NCI-H146 treated with DMSO at 0.1 percent for 48 hours (cell line): ENCODE measurements around the gene CEMIP.

Experiments used
- DNase-seq: peaks from one replicate; lab custom pipeline; 2025; ENCODE audit not compliant: unreplicated experiment; lab: John Stamatoyannopoulos, UW

Gene CEMIP

DNA sequence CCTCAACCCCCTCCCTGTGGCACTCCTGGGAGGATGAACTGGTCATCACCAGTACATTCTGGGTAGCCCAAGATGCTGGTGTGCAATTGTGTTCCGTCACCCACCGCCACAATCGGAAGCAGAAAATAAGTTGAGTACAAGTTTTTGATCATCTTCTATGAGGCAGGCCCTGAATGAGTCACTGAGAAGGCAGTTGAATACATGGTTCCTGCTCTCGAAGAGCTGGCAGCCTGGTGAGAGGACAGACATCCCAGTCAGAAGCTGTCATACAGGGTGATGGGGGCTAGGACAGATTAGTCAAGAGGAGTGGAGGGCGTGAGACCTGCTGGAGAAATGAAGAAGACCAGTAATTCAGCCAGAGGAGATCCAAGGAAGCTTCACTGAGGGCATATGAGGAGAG, 6.2 kb downstream of the CEMIP start:
- no peak for DNase-seq

- no peak for DNase-seq
Measured at GRCh38 chr15:80785811-80786354, 6.7 kb downstream of the CEMIP start.

GRCh38 chr15:80787316-80787715, 8.1 kb downstream of the CEMIP start:
- DNase-seq, result no peak

- no peak for DNase-seq
Measured at GRCh38 chr15:80788536-80788935, 9.4 kb downstream of the CEMIP start.

GRCh38 chr15:80789296-80789695, 10.1 kb downstream of the CEMIP start:
- DNase-seq, result no peak

- DNase-seq, result no peak
Measured at GRCh38 chr15:80789796-80790195, 10.6 kb downstream of the CEMIP start.

DNA sequence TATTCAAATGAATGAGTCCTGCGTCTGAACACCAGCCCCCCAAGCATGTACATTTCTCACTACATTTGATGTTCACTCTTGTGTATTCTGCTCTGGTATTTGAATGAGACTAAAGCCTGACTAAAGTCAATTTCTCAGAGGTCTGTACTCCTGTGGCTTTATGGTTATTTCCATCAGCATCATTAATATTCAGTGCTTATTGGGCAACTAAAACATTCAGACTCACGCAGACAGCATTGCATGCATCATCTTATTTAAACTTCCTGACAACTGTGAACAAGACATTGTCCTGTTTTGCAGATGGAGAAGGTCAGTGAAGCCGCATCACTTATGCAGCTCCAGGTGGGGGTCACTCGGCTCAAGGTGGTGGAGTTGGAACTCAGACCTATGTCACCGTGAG, 11.1 kb downstream of the CEMIP start:
- DNase-seq, result no peak

DNA sequence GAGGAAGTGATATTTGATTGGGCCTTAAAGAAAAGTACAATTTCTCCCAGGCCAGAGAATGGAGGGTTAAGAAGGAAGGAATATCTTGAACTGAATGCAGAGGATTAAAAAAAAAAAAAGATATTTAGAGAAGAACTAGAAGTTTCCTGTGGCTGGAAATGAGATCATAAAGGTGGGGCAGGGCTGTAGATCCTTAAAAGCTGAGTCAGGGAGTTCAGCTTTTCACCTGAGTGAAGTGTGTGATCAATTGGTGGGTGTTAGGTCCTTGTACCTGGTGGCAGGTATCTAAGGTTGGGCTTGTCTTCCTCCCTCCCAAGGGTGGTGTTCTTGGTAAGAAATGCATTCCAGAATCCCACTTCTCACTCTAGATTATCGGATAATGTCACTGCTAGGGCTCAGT, 11.8 kb downstream of the CEMIP start:
- no peak for DNase-seq

DNA sequence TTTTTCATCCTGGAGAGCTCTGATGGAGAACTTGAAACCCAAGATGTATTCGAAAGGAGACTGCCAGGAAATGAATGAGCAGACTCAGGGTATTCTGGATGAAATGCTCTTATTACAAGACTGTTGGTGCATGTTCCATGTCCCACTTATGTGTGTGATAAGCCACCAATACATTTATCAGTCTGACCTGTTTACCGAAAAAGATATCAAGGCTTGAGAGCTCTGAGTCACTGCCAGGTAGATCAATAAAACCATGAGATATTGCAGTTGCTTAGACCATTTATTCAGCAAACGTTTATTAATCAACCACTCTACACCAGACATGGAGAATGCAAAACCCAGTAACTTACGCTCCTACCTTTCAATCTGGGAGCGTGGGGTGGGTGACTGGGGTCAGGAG, 17.2 kb downstream of the CEMIP start:
- no peak for DNase-seq

GRCh38 chr15:80798911-80799310, 19.7 kb downstream of the CEMIP start:
- no peak for DNase-seq

DNA sequence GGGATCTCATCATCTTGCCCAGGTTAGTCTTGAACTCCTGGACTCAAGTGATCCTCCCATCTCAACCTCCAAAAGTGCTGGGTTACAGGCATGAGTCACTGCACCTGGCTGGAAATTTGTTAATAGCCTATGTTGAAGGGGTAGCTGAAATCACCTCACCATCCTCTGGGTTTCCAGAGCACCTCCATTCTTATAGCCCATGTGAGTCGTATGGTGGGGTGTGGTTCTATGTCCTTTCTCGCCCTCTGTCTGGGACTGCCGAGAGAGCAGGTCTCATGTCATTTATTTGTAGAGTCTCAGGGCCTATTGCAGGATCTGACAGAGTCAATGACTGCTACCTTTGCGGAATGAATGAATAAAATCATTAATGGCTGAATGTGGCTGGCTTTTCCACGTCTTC, 20.9 kb downstream of the CEMIP start:
- no peak for DNase-seq

DNA sequence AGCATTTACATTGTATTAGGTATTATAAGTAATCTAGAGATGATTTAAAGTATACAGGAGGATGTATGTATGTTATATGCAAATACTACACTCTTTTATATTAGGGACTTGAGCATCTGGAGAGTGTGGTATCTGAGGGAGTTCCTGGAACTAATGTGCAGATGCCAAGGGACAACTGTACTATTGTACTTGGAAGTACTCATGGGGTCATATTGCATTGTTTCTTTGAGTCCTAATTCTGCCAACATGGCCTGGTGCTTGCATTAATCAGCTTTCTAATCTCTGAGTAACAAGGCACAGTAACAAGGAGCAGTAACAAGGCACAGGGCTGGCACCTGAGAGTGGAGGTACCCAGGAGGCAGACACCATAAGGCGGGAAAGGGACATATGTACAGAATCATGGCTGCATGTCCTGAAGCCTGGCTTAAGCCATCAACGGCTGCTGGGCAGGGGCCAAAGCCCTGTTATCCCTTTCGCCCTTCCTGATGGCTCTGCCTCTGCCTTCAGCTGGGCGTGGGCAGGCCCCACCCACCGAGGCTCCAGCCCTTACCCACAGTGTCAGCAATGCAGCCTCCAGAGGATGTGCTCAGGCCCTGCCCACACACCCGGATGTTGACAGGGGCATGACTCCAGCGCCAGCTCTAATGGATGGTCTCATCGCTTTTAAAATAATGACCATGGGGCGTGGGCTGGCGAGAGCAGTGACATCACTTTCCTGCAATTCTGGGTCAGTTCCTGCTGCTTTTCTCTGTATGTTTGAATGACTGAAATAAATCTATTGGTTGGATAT, 22.9 kb downstream of the CEMIP start:
- DNase-seq, result no peak

GRCh38 chr15:80803580-80804525, 24.7 kb downstream of the CEMIP start:
- DNase-seq, result no peak

GRCh38 chr15:80804970-80805495, 25.9 kb downstream of the CEMIP start:
- peak; percentile 65 for DNase-seq

DNA sequence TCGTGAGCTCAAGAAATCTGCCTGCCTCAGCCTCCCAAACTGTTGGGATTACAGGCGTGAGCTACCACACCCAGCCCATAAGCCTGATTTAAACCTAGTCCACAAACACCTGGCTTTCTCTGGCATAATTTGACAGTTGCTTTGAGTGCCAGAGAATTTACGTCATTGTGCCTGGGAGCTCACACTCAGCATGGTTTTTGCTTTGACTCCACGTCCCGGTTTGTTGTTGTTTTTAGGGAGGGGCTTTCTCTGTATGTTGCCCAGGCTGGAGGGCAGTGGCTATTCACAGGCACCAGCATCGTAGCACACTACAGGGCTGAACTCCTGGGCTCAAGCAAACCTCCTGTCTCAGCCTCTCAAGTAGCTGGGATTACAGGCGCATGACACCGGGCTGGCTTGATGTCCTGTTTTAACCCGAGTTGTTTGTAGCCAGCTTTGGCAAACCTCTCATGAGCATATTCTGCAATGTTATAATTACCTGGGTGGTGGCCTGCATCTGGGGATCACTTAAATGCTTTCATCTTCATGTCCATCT, 32.7 kb downstream of the CEMIP start:
- no peak for DNase-seq

DNA sequence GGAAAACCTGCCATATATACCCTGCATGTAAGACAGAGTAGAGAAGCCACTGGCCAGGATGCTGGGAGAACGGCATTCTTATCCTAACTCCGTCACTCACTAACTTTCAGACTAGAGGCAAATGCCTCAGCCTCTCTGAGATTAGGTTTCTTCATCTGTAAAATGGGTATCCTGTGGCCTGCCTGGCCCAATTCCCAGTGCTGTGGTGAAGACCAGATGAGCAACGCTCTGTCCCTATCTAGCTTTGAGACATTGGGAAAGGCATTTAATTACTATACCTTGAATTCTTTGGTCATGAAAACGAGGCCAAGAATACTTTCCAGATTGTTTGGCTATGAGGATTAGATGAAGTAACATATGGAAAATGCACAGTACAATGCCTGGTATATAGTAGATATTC, 35.9 kb downstream of the CEMIP start:
- DNase-seq, result no peak

DNA sequence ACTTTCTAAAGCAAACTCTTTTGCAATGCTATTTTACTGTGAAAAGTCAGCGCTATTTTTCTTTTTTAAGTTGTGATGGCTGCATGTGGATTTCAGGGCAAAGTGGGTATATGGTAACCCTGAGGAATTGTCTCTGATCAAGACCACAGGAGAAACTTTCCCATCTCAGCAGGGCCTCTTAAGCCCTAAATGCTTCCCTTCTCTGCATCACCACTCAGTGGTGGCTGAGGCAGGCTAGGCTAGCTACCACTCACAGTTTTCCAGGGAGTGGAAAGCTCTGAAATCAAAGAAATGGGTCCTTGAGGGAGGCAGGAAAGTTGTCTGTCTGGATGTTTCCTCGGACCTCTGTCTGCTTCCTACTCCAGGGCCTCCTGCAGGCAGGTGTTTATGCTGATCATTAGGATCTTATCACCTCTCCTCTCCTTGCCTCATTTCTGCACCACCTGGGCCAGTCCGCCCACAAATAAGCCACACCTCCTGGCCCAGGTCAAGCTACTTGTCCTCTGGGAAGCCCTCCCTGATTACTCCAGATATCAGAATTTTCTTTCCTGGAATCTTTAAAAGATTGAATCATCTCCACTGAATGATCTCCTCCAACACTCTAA, 37.0 kb downstream of the CEMIP start:
- DNase-seq, result no peak

DNA sequence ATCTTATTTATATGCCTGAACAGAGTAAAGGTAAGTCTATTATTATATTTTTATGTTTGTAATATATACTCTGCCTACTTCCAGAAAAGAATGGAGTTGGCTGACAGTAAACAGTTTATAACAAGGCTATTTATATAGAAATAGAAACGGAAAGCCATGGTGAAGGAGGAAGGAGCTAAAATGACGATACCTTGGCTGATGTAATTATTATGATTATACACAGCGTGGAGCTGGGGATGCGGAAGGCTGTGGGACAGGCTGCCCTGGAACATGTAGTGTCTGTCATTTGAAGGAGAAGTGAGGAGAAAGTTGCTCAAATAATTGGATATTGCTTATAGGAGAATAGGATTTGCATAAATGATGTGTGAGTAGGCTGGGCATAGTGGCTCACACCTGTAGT, 37.8 kb downstream of the CEMIP start:
- DNase-seq, result no peak

DNA sequence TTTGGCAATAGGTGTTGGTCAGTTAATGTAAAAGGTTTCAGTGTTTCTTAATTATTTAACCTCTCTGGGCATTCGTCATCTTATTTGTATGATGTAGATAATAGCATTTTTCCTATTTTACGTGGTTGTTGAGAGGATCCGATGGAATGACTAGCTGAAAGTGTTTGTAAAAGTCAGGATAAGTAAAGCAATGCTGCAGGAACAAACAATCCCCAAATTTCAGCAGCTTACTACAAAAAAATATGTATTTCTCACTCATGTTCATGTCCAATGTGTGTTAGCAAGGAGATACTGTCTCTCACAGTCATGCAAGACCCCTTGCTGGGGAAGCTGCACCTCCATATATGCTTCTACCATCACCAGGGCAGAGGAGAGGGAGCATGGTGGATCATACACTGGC, 38.7 kb downstream of the CEMIP start:
- no peak for DNase-seq

DNA sequence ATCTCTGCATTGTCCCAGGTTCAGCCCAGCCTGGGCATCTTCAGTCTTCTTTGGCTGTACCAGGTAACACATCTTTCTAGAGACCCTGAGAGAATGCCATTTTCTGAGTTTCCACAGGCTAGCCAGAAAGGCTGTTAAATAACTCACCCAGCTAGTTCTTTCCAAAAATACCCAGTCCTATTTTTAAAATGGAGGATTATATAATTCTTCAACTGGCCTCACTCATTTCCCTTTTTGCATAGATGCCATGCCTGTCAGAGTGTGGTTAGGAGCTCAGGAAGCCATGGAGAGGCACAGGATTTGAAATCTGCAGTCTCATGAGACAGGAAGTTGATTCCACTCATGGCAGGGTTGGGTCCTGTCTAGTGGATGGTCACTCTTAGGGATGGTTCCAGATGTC, 39.8 kb downstream of the CEMIP start:
- DNase-seq, result no peak

DNA sequence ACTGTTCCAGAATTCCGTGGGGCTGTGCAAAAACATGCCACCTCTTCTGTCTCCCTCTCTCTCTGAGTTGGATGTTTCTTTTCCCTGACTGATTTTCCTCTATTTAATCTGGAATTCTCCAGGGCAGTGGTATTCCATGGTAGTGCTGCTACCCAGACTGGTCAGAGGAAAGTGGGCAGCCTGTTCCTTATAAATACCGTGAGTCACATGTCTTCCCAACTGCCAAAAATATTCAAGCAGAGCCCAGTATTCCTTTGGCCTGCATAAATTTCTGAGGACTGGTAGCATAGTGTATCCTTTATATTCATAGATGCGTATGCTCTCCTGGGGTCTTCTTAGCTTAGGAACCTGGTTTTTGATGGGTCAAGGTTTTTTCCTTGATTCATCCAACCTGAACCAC, 40.9 kb downstream of the CEMIP start:
- no peak for DNase-seq
